IMR-90 (cell line): Measurements from ENCODE around the gene RC3H2. TPM values are rescaled to one million over a fixed set of nuclear protein-coding genes. Genes with fewer than 3 reads are reported as not detected.

Experiments
- ATAC-seq: fragments of 200-7000 bp; cut with Tn5 transposase; 2 replicates; pipeline ENCODE4 v1.9.1; 2020; ENCODE audit warnings: low read depth, mild to moderate bottlenecking, moderate library complexity
- BruUV-seq: library from RNA; stranded (reverse); fragments of 400-500 nt; replicated peaks from 2 replicates; lab custom pipeline; 2021; lab: Mats Ljungman, UMichigan
- CTCF ChIA-PET: fragments of 300-600 bp; formaldehyde crosslinking; extraction: SDS; loops from one replicate; lab custom pipeline; 2021; ENCODE audit warnings: antibody characterized with exemption; lab: Yijun Ruan, JAX
- POLR2A ChIA-PET: fragments of 300-600 bp; sonication (Branson Sonifier 250); formaldehyde crosslinking; loops from one replicate; lab custom pipeline; 2022; ENCODE audit warnings: antibody characterized with exemption; ENCODE audit not compliant: unreplicated experiment; lab: Charles Lee
- DNase-seq: peaks from one replicate; pipeline ENCODE4 v3.0.0; 2013
- H2AFZ ChIP-seq: replicated peaks from 2 replicates; pipeline ENCODE3; 2013; ENCODE audit warnings: low read length, mild to moderate bottlenecking; ENCODE audit not compliant: poor library complexity
- H2AK5ac ChIP-seq: 2 replicates; pipeline ENCODE4 v1.6.1; 2013; ENCODE audit warnings: low read depth, low read length, inconsistent platforms
- H2AK9ac ChIP-seq: replicated peaks from 2 replicates; pipeline ENCODE3; 2013; ENCODE audit warnings: mild to moderate bottlenecking, low read depth, low read length, moderate library complexity; ENCODE audit not compliant: poor library complexity
- H2BK120ac ChIP-seq: 2 replicates; pipeline ENCODE4 v1.6.1; 2013; ENCODE audit warnings: low read depth, low read length, inconsistent platforms
- H2BK15ac ChIP-seq: 3 replicates; pipeline ENCODE4 v1.6.1; 2013; ENCODE audit warnings: low read depth, low read length, inconsistent platforms
- H2BK20ac ChIP-seq: 2 replicates; pipeline ENCODE4 v1.6.1; 2013; ENCODE audit warnings: low read depth, mild to moderate bottlenecking, inconsistent platforms, low read length, moderate library complexity
- H2BK5ac ChIP-seq: 2 replicates; pipeline ENCODE4 v1.6.1; 2013; ENCODE audit warnings: mild to moderate bottlenecking, low read depth, low read length, inconsistent platforms; ENCODE audit not compliant: poor library complexity, severe bottlenecking
- H3K14ac ChIP-seq: replicated peaks from 2 replicates; pipeline ENCODE4 v1.6.1; 2013; ENCODE audit warnings: low read depth, low read length, inconsistent platforms
- H3K18ac ChIP-seq: 2 replicates; pipeline ENCODE4 v1.6.1; 2013; ENCODE audit warnings: low read depth, low read length, control low read depth
- H3K23ac ChIP-seq: 2 replicates; pipeline ENCODE4 v1.6.1; 2013; ENCODE audit warnings: low read depth, low read length, inconsistent platforms
- H3K27ac ChIP-seq: 2 replicates; pipeline ENCODE4 v1.5.1; 2013; ENCODE audit warnings: mild to moderate bottlenecking, control low read depth, low read length; ENCODE audit not compliant: insufficient read depth
- H3K27me3 ChIP-seq: 2 replicates; pipeline ENCODE4 v1.6.1; 2013; ENCODE audit warnings: low read length; ENCODE audit not compliant: control insufficient read depth, insufficient read depth
- H3K36me3 ChIP-seq: 2 replicates; pipeline ENCODE4 v1.6.1; 2013; ENCODE audit warnings: low read length, mixed read lengths; ENCODE audit not compliant: control insufficient read depth, insufficient read depth
- H3K4ac ChIP-seq: 2 replicates; pipeline ENCODE4 v1.6.1; 2013; ENCODE audit warnings: low read depth, low read length, inconsistent platforms
- H3K4me1 ChIP-seq: 2 replicates; pipeline ENCODE4 v1.6.1; 2013; ENCODE audit warnings: low read length, mixed read lengths; ENCODE audit not compliant: control insufficient read depth, insufficient read depth
- H3K4me2 ChIP-seq: 2 replicates; pipeline ENCODE4 v1.6.1; 2013; ENCODE audit warnings: low read depth, mild to moderate bottlenecking, control low read depth, low read length, moderate library complexity
- H3K4me3 ChIP-seq: 2 replicates; pipeline ENCODE4 v1.5.1; 2013; ENCODE audit warnings: low read depth, mild to moderate bottlenecking, control low read depth, low read length, moderate library complexity; ENCODE audit not compliant: insufficient read depth
- H3K56ac ChIP-seq: 2 replicates; pipeline ENCODE4 v1.6.1; 2013; ENCODE audit warnings: low read length, inconsistent platforms; ENCODE audit not compliant: insufficient read depth; ENCODE audit errors: extremely low read depth
- H3K79me1 ChIP-seq, 2 experiments: 2 replicates each; pipeline ENCODE4 v1.6.1; 2013; ENCODE audit warnings: low read length in 2 of 2, inconsistent platforms in 1 of 2, low read depth in 1 of 2
- H3K9ac ChIP-seq: 2 replicates; pipeline ENCODE4 v1.6.1; 2013; ENCODE audit warnings: low read depth, low read length, control low read depth
- H3K9me1 ChIP-seq: 2 replicates; pipeline ENCODE4 v1.6.1; 2013; ENCODE audit warnings: low read length, inconsistent platforms; ENCODE audit not compliant: insufficient read depth
- H3K9me3 ChIP-seq: 2 replicates; pipeline ENCODE4 v1.6.1; 2013; ENCODE audit warnings: low read length; ENCODE audit not compliant: control insufficient read depth, insufficient read depth
- H4K20me1 ChIP-seq: 2 replicates; pipeline ENCODE4 v1.6.1; 2013; ENCODE audit warnings: low read length, inconsistent platforms; ENCODE audit not compliant: insufficient read depth
- H4K5ac ChIP-seq: 2 replicates; pipeline ENCODE4 v1.6.1; 2013; ENCODE audit warnings: mild to moderate bottlenecking, low read depth, low read length, control low read depth
- H4K8ac ChIP-seq, 2 experiments: 2 replicates each; pipeline ENCODE4 v1.6.1; 2013; ENCODE audit warnings: low read depth in 2 of 2, low read length in 2 of 2, control low read depth in 1 of 2, inconsistent platforms in 1 of 2
- H4K91ac ChIP-seq: 2 replicates; pipeline ENCODE4 v1.6.1; 2013; ENCODE audit warnings: low read depth, low read length, inconsistent platforms; ENCODE audit not compliant: insufficient read depth
- BHLHE40 ChIP-seq: fragments of 150-350 bp; IDR thresholded peaks from 2 replicates; pipeline ENCODE4 v1.6.1; 2016; ENCODE audit warnings: mild to moderate bottlenecking, low read depth, low read length
- CEBPB ChIP-seq: IDR thresholded peaks from 2 replicates; pipeline ENCODE4 v1.6.1; 2012; ENCODE audit warnings: low read depth, low read length, improper control_type of control experiment
- CHD1 ChIP-seq: IDR thresholded peaks from 2 replicates; pipeline ENCODE4 v1.6.1; 2012; ENCODE audit warnings: low read depth, low read length, improper control_type of control experiment
- ELK1 ChIP-seq: fragments of 150-350 bp; IDR thresholded peaks from 2 replicates; pipeline ENCODE4 v1.6.1; 2016; ENCODE audit warnings: low read depth, mild to moderate bottlenecking, low read length, moderate library complexity, borderline replicate concordance
- FOS ChIP-seq: fragments of 150-350 bp; IDR thresholded peaks from 2 replicates; pipeline ENCODE4 v1.6.1; 2016; ENCODE audit warnings: low read depth, low read length
- MAFK ChIP-seq: IDR thresholded peaks from 2 replicates; pipeline ENCODE4 v1.6.1; 2012; ENCODE audit warnings: low read depth, low read length, improper control_type of control experiment
- MAZ ChIP-seq: IDR thresholded peaks from 2 replicates; pipeline ENCODE4 v1.6.1; 2012; ENCODE audit warnings: low read depth, mild to moderate bottlenecking, low read length, improper control_type of control experiment, moderate library complexity, borderline replicate concordance
- MXI1 ChIP-seq: IDR thresholded peaks from 2 replicates; pipeline ENCODE4 v1.6.1; 2012; ENCODE audit warnings: low read depth, mild to moderate bottlenecking, low read length, moderate library complexity, borderline replicate concordance
- NFE2L2 ChIP-seq: fragments of 150-350 bp; IDR thresholded peaks from 2 replicates; pipeline ENCODE4 v1.6.1; 2016; ENCODE audit warnings: low read depth, mild to moderate bottlenecking, low read length
- POLR2A ChIP-seq: IDR thresholded peaks from 2 replicates; pipeline ENCODE4 v1.6.1; 2012; ENCODE audit warnings: mild to moderate bottlenecking, low read depth, low read length
- RAD21 ChIP-seq: IDR thresholded peaks from 2 replicates; pipeline ENCODE4 v1.6.1; 2012; ENCODE audit warnings: low read length, improper control_type of control experiment
- RCOR1 ChIP-seq: IDR thresholded peaks from 2 replicates; pipeline ENCODE4 v1.6.1; 2012; ENCODE audit warnings: mild to moderate bottlenecking, low read length, improper control_type of control experiment; ENCODE audit not compliant: insufficient replicate concordance
- RFX5 ChIP-seq: IDR thresholded peaks from 2 replicates; pipeline ENCODE4 v1.8.0; 2012; ENCODE audit warnings: low read depth, mild to moderate bottlenecking, low read length, moderate library complexity
- SMC3 ChIP-seq: fragments of 150-350 bp; IDR thresholded peaks from 2 replicates; pipeline ENCODE4 v1.6.1; 2016; ENCODE audit warnings: low read depth, mild to moderate bottlenecking, antibody characterized with exemption, low read length, moderate library complexity
- USF2 ChIP-seq: fragments of 150-350 bp; IDR thresholded peaks from 2 replicates; pipeline ENCODE4 v1.6.1; 2017; ENCODE audit warnings: mild to moderate bottlenecking, antibody characterized with exemption, low read length, low read depth
- WGBS, 2 experiments: methylation state at CpG; one replicate each; pipeline versions ENCODE4 v1.1.5 to v1.1.7; 2013; ENCODE audit warnings: missing lambda C conversion rate in 2 of 2; ENCODE audit not compliant: insufficient read length in 1 of 2; ENCODE audit errors: extremely low coverage in 2 of 2; 5-methylcytosine and 5-hydroxymethylcytosine counted together
- dilution Hi-C: fragments of 300-500 bp; cut with HindIII; formaldehyde crosslinking; loops from one replicate; pipeline ENCODE4 v1.14.3; 2018; ENCODE audit warnings: low sequenced_read_pairs; ENCODE audit not compliant: unreplicated experiment
- in situ Hi-C: fragments of 300-500 bp; cut with MboI; formaldehyde crosslinking; loops from 3 replicates; pipeline ENCODE4 v1.14.3; 2019; ENCODE audit warnings: low sequenced_read_pairs, inconsistent platforms, mixed read lengths
- intact Hi-C: fragments of 100-400 bp; cut with micrococcal nuclease; formaldehyde crosslinking; loops from 2 replicates; pipeline ENCODE4 v1.10.0; 2022
- polyA plus RNA-seq, 3 experiments: library from polyadenylated mRNA; depleted of rRNA; stranded (reverse); fragments of >200 nt; gene quantifications; 2 replicates each; pipeline ENCODE4 v1.2.3, GENCODE V29; 2012; ENCODE audit warnings: low replicate concordance in 1 of 3
- total RNA-seq: library from RNA; depleted of rRNA; stranded (reverse); fragments of >200 nt; gene quantifications from 2 replicates; pipeline ENCODE4 v1.2.3, GENCODE V29; 2012
- TF ChIP-seq, protein P1 (sequence below): conservative IDR thresholded peaks from 2 replicates; pipeline ENCODE4 v1.5.1; 2012; ENCODE audit warnings: mild to moderate bottlenecking, low read depth, low read length, improper control_type of control experiment

RC3H2 gene
- total and polyA plus RNA-seq, 2 of the 4 experiments (the other 2 are of a cell fraction), result 14.7 to 58.4 TPM

DNA sequence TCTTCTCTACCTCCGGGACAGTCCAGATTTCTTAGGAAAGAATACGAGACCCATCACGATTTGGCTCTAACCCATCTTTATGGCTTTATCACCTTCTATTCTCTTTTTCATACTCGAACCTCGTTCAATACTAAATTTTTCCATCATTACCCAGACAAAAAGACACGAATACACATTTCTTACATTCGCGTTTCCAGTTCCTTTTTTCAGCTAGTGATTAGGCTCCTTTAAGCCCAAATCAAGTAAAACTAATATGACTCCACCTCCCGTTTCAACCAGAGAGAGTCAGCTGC, 7.5 kb upstream of the RC3H2 start:
- WGBS, 2 experiments, result 9% methylated on average over 5 of the region's 9 CpGs; no CpG with 5 or more reads in 1 of the 2 experiments

More for the DNA sequence above, 7.5 kb upstream of the RC3H2 start:
- Histone ChIP-seq H2AFZ (peak overlapping the region; percentile 94), H3K79me1 (peaks cover 29 to 35% of the 10 kb centered on the region in 2 experiments), H3K9me3 (no peaks in the 10 kb centered on the region), H2AK5ac (peak overlapping the region; percentile 84), H3K4me1 (no peaks in the 10 kb centered on the region; the same call in 1 of the 2 replicates), H2BK20ac (no peak overlapping the region), H3K9me1 (peaks cover 3% of the 10 kb centered on the region; the same call in 1 of the 2 replicates), H3K18ac (peak overlapping the region; percentile 73; the same call in 1 of the 2 replicates), H2BK15ac (no peak overlapping the region), H3K27ac (peak overlapping the region; percentile 92), H3K36me3 (peaks cover 6% of the 10 kb centered on the region), H3K4ac (peak overlapping the region; percentile 95), H3K56ac (peak overlapping the region; percentile 95), H4K91ac (peak overlapping the region; percentile 94), H3K4me2 (peak overlapping the region; percentile 74), H4K5ac (peak overlapping the region; percentile 99), H2AK9ac (peak overlapping the region; percentile 93), H3K9ac (peak overlapping the region; percentile 95), H3K27me3 (no peaks in the 10 kb centered on the region), H3K4me3 (peak overlapping the region; percentile 87), H3K23ac (peak overlapping the region; percentile 84), H4K8ac (peak overlapping the region; percentile 97 to 99), H3K14ac (peak overlapping the region; percentile 95), H2BK5ac (peak overlapping the region; percentile 85), H2BK120ac (no peak overlapping the region), H4K20me1 (no peaks in the 10 kb centered on the region)
- no TSS peak for BruUV-seq
- ChIA-PET CTCF (interaction anchor here (0.5 to 1.3 kb wide), 2 partner anchors 43 to 437 kb away, joined by 3 to 4 read pairs; no protein-coding TSS in a partner anchor), POLR2A (no interaction called here)
- in situ Hi-C loops (no loop called here), intact Hi-C loops (no loop called here), dilution Hi-C loops (no loop called here)
- ATAC-seq (no peak), DNase-seq (no peak)
- TF ChIP-seq RCOR1 (no peak), NFE2L2 (no peak), SMC3 (no peak), ELK1 (no peak), RAD21 (no peak), BHLHE40 (no peak), MAFK (no peak), MAZ (no peak), CEBPB (no peak), RFX5 (no peak), FOS (no peak), POLR2A (no peak), USF2 (no peak), MXI1 (no peak), CHD1 (no peak)
- TF ChIP-seq, protein P1, sequence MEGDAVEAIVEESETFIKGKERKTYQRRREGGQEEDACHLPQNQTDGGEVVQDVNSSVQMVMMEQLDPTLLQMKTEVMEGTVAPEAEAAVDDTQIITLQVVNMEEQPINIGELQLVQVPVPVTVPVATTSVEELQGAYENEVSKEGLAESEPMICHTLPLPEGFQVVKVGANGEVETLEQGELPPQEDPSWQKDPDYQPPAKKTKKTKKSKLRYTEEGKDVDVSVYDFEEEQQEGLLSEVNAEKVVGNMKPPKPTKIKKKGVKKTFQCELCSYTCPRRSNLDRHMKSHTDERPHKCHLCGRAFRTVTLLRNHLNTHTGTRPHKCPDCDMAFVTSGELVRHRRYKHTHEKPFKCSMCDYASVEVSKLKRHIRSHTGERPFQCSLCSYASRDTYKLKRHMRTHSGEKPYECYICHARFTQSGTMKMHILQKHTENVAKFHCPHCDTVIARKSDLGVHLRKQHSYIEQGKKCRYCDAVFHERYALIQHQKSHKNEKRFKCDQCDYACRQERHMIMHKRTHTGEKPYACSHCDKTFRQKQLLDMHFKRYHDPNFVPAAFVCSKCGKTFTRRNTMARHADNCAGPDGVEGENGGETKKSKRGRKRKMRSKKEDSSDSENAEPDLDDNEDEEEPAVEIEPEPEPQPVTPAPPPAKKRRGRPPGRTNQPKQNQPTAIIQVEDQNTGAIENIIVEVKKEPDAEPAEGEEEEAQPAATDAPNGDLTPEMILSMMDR, result no peak
